ENCODE results near the gene KDM5B.

- no peak for TF ChIP-seq POLR2A (IDR thresholded peaks at IDR 0.05)
- no peak for TF ChIP-seq CTCF (IDR thresholded peaks at IDR 0.05)
These were observed 4.1 kb downstream of the KDM5B start for GRCh38 chr1:202804126-202804525.
